Measurements from ENCODE around the gene PKP2.

- TF ChIP-seq CTCF (IDR thresholded peaks at IDR 0.05) (no peak), POLR2A (IDR thresholded peaks at IDR 0.05) (no peak)
These were observed 74.2 kb downstream of the PKP2 start for GRCh38 chr12:32822344-32822743.
